DOHH2 (cell line): ENCODE measurements around the gene KLK2.

ENCODE experiments used
- CTCF ChIP-seq: fragments of 200-600 bp; sonication (generic); IDR thresholded peaks from one replicate; pipeline ENCODE4 v1.5.1; 2014; ENCODE audit warnings: antibody characterized with exemption, mild to moderate bottlenecking, low read depth, low read length; ENCODE audit not compliant: poor library complexity, severe bottlenecking
- EZH2phosphoT487 ChIP-seq: fragments of 200-600 bp; sonication (generic); IDR thresholded peaks from 2 replicates; pipeline ENCODE4 v1.6.1; 2017; ENCODE audit warnings: borderline replicate concordance, mild to moderate bottlenecking, antibody characterized with exemption, low read length, moderate library complexity, mixed read lengths

- TF ChIP-seq CTCF = no peak
- no peak for TF ChIP-seq EZH2phosphoT487
These were observed 38.9 kb downstream of the KLK2 start for GRCh38 chr19:50912102-50912599.
